Inflammatory macrophage (primary cell): ENCODE measurements around the gene RUNX2.
A peak's percentile ranks its signal among the peaks of the same experiment; 100 is the strongest.

ENCODE experiments used
- DNase-seq, 2 donors: peaks; one replicate each; pipeline ENCODE4 v3.0.0-alpha.2; 2020 to 2022

Gene RUNX2

DNA sequence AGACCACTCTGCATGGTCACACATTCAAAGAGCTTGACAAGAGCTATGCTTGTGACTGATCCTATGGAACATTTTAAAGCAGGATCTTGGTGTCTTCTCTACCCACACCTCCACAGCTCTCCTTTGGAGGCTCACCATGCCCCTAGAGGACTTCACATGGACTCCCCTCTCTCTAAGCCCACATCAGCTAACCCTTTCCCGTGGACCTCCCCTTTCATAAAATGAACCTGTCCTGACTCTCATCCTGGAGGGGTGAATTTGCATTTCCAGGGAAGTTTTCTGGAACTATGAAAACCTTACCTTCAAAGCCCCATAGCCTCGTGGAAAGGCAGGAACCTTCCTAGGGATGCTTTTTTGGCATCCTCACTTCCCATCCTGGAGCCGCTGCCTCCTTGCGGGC is 234.0 kb downstream of the RUNX2 start:
- DNase-seq: no peak

DNA sequence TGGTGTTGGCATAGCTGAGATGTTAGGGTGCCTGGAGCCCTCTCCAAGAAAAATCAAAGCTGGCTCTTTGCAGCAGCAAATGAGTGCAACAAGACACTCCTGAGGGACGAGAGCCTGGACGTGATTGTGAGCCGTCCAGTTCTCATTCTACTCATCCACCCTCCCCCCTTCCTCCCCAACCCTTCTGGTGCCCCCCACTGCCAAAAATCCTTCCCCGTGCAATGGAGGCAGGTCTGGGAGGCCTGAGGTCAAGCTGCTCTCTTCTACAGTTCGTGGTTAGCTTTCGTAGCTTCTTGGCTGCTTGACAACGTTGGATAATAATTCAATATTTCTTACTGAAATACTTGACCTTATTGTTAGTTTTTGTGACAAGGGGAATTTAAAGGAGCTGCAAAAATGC is 234.9 kb downstream of the RUNX2 start:
- no peak for DNase-seq

DNA sequence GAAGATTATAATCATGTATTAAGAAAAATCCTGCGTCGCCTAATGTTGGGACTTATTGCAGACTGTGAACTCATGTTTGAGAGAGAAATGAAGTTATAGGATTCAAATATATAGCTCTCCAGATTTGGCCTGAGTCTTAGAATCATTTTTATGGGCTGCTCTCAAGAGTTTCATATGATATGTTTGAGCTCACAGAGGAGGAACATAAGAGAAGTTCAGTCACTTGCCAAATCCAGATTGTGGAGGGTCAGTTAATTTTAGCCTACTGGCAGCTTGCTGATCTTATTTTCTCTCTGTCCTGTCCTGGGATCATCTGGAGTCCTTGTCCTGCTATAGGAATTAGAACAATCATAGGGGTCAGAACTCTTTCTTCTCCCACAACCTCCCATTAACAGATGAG is 235.7 kb downstream of the RUNX2 start:
- no peak for DNase-seq

DNA sequence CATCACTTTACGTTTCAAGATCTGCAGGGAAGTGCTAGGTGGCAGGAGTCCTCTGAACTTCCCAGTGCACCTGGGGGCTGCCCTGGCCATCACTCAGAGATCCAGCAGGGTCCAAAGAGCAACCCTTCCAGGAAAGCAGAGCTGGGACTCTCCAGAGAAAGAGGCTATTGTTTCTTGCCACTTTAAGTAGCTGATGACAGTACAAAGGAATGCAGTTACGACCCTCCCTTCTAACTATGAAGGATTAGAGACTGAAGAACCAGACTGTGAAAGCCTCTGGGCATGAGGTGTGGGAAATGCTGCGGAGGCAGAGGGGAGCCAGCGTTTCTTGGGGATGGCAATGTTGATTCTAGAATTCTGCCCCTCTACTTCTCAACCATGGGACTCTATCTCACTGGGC is 238.8 kb downstream of the RUNX2 start:
- no peak for DNase-seq

DNA sequence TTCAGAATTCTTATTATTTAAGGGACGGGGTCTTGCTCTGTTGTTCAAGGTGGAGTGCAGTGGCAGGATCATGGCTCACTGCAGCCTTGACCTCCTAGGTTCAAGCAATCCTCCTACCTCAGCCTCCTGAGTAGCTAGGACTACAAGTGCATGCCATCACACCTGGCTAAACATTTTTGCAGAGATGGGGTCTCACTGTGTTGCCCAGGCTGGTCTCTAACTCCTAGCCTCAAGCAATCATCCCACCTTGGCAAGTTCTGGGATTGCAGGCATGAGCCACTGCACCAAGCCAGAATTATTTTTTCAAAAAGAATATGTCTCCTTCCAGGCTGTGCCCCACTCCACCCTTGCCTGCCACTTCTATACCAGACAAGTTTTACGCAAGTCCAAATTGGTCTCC is 239.7 kb downstream of the RUNX2 start:
- DNase-seq: no peak

DNA sequence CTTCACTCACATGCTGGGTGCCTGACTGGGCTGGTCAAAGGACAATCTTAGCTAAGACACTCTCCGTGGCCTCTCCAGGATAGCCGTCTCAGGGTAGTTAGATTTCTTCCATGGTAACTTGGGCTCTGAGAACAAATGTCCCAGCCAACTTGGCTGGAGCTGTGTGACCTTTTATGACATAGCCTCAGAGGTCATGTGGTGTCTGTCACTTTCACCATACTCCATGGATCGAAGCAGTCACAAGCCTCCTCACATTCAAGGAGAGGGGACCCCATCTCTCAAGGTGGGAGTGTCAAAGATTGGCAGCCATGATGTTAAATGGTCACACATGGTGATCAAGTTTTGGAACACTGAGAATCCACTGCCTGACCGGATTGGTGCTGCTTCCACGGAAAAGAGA is 240.5 kb downstream of the RUNX2 start:
- DNase-seq: no peak

DNA sequence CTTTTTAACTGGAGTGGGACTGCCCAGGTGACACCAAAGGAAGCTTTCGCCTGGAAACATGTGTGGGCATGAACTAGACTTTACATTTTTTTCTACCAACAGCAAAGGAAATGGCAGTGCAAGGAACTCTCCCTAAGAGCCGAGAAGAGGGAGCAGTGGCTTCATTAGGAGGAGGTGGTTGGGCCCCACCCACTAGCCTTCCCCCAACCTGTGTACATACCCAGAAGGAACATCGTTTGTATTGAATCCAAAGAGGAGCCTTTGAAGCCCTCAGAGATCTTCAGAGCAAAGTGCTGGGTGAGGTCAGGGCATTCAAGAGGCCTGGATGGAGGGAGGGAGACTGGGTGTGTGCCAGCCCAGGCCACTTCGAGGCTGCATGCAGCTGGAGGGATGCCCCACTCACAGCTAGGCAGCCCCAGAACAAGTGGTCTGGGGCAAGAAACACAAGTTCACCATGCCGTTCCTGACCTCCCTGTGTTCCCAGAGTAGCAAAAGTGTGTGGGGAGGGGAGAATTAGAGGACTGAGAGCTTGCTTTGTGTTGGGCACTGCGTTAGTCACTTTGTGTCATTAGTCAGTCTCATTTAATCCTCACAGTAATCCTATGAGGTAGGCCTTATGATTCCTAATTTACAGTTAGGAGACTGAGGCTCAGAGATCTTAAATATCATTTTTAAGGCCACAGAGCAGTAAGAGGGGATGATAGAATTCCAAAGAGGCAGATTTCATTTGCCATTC is 241.2 kb downstream of the RUNX2 start:
- no peak for DNase-seq

DNA sequence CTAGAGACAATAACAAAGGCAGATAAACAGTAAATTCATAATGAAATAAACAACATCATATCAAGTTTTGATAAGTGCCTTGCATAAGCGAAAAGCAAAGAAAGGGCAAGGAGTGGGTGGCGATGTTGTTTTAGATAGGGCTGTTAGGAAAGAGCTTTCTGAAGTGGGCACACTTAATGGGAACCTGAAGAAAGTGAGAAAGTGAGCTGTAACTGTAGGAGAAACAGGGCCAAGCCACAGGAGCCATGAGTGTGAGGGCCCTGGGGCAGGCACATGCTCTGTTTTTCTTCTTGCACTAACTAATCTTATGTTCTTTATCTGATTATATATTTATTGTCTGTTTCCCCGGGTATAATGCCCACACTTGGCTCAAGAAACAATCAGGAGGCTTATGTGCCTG is 243.0 kb downstream of the RUNX2 start:
- DNase-seq: peak in 1 of 2 donors; percentile 13

DNA sequence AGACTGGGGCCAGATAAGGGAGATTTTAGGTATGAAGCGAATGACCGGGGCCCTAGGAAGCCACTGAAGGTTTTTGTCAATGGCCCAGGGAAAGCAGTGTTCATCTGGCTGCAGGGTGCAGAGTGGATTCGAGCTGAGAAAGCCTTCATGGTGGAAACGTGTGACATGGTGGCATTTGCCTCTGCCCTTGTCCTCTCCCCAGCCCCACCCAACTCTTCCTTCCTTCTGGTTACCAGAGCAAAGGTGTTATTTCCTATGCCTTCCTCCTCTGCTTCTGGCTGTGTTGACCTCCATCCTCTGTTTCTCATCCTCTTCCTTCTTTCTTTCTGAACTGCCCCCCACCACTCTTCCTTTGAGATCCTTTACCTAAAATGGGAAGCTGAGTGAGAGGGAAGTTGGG is 244.7 kb downstream of the RUNX2 start:
- DNase-seq: no peak

DNA sequence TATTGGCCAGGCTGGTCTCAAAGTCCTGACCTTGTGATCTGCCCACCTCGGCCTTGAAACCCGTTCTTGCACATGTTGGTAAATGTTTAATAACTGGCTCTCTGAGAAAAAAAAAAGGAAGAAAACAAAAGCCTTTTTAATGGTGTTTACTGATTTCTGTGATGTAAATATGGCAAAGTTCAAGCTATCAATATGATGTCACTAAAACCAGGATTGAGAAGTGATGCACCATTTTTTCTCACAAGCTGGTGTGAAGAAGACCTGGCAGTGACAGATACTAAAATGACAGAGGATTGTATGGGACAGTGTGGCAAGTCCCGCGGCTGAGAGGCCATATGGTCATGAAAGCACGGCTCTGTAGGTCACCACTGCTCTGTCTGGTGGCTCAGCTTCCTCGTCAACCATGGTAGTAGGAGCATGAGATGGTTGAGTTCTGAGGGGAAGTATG is 245.9 kb downstream of the RUNX2 start:
- peak; percentile 11 to 83 for DNase-seq

DNA sequence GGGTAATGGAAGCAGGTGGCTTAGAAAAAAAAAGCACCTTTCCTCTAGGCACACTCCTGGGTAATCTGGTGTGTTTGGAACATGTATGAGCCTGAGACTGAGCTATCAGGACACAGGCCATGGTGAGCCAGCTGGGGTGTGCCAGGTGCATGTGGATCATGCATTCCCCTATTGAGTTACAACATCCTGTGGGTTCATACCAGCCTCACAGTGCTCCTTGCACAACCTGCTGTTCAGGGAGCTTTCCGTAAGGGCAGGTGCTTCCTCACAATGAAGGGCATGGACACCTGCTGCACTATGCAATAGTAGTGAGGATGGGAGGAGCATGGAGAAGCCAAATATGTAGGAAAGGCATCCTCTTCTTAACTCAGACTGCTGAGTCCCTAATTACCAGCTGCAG is 246.8 kb downstream of the RUNX2 start:
- DNase-seq: no peak

DNA sequence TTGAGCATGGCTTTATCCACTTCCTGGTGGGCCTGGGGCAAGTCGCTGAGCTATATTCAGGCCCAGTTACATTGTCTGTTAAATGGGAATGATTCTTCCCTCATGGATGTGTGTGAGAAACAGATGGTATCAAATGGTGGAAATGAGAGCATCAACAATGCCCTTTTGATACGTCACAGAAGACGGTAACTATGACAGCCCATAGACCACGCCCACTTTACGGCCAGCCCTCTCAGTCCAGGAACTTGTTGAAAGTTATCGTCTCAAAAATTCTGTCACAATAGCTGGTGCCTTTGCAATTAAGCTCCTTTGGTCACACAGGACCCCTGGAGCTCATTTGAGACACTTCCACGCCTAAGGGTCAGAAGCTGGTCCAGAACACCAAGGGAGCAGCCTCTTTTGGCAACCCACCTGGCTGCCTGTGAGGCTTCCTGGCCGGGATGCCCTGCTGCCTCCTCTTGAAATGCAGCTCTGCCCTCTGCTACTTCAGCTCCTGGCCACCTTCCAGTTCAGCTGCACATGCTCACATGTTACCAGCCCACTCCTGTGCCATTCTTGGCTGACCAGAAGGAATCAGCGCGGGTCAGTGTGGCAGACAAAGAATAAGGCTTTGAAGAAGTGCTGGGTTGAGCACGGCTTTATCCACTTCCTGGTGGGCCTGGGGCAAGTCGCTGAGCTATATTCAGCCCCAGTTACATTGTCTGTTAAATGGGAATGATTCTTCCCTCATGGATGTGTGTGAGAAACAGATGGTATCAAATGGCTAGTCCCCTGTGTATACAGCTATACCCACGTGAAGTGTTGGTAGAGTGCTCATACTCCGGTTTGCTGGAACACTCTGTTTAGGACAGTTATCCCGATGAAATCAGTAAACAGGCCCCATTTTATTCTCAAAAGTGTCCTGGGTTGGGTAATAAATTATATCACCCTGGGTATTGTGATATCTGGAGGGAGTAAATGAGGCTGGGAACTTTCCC is 248.8 kb downstream of the RUNX2 start:
- DNase-seq: no peak

DNA sequence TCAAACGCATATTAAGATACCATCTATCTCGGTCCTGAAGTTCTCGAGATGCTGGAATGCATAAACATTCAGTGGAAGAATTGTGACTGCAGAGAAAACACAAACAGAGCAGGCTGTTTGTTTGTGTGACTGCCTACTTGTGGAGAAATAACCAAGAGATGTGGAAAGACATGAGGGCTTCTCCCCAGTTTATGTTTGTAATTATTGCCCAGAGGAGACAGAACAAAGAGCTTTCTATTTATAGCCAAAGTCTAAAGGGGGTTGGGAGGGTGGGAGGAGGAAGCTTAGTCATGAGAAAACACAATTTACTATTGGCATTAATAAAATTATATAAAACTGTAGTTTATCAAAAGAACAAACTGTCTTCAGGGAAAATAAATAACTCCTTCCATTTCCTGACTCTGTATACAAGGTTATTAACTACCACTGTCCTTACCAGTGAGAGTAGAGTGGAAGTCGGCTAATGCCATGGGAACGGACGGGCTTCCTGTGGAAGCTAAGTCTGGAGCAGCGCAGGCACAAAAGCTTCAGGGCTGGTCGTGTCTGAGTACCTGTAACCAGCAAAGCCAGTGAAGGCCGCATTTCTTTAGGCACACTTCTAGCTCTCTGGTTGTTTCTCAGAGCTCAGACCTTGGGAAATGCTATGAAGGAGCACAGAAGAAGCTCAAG is 249.8 kb downstream of the RUNX2 start:
- DNase-seq: no peak

DNA sequence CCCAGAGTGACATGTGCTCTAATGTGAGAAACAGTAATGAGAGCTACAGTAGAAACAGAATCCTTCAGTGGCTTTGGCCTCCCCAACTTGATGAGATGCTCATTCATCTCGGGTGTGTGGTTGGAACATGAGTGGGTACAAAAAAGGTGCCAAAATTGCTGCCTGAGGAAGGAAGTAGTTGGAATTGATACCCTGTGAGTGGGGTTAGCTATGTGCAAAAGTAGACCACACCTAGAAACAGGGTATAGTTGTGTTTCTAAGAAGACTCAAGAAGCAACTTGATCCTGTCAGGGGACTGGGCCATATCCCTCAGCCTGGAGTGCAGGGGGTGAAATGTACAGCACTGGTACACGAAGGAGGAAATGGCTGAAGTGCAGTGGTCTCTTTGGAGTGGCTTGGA is 256.0 kb downstream of the RUNX2 start:
- no peak for DNase-seq

DNA sequence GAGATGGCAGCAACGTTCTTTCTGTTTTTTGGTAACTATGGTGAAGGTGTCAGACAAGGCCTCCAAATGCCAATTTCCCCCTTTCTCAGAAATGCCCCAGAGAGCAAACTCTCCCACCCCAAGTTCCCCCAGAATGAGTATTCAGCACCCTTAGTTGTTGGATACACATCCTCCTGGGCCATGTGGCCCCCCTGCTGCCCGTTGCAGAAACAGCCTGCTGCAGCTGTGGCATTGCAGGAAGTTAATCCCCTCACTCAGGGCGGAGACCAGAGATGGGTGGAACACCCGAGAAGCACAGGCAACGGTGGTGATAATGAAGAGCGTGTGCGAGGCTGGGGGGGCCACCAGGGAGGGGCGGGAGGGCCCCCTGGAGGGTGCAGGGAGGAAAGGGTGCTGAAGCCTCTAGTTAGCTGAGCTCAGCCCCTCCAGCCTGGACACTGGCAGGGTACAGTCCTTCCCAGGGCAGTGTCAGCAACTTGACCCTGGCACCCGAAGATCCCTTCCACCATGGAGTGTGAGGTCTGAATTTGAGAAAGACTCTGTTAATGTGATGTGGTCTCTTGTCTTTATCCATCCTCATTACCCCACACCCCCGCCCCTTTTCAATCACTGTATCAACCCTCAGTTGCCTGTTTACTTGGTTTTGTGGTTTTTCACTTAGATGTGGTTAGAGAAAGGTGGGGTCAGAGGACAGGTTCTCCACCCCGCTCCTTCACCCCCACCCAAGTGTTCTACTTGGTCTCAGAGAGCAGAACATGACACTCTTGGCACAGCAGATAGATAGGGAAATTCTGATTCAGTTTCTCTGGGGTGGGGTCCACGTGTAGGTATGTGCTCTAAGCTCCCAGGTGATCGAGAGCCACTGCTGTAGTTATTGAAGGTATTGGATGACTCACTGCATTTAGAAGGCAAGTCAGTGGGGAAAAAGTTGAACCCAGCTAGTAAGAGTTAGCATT is 258.4 kb downstream of the RUNX2 start:
- DNase-seq: no peak

DNA sequence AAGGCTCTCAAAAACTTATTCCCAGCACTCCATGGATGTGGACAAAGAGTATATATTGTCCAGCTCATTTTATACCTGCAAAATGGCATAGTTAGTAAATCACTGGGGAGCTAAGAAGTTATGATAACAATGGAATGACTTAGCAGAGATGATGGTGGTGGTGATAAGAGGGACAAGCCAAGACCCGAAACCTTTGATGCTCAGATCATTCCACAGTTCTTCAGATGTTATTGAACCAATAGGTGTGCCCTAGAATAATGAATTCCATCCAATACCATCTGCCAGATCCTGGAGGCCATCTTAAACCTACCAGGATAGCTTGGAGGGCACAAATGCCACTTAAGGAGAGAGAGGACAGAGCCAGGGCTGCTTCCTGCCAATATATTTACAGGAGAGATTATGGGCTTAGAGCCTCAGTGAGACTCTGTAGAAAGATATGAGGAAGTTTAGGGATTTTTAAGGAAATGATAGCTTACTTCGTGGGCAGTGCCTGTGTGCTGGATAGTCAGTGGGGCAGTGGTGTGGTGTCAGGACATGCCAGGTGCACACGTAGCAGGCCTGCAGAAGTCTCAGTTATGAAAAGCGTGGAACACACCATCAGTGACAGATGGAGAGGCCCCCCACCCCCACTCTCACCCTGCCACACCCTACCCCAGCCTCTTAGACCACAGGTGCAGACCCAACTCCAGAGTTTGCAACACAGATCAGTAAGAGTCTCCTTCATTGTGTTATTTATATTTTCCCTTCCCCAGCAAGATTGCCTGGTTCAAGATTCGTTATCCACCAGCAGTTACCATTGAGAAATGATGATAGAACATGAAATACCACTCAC is 259.3 kb downstream of the RUNX2 start:
- no peak for DNase-seq

DNA sequence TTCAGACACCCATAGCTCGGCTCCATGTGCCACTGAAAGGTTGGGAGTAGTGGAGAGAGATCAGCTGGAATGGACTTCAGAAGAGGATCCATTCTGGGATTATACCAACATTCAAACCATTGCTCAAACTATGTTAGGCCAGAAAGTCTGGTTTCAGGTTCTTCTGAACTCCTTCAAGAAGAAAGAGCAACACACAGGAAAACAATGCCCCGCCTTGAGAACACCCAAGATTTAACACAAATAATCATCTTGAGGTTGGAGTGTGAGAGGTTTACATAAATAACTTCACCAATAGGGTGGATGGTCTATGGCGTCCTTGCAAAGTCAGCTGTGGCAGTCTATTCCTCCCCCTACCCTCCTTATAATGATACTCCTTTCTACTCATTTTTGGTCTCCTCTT is 261.2 kb downstream of the RUNX2 start:
- DNase-seq: no peak

DNA sequence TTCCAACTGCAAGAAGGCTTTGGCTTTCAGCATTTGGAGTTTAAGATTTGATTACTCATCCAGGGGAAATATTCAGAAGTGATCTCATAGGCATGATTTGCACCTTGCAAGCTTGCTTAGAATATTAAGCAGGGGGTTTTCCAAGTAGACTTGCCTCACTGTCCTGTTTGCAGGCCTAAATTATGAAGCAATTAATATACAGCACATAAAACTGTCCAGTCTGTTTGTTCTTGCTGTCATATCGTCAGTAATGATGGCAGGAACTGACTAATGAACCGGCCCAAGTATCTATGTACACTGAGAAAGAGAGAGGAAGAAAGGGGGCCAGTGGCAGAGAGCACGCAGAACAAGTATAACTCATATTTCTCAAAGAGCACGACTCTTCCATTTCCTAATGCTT is 262.1 kb downstream of the RUNX2 start:
- DNase-seq: peak in 1 of 2 donors; percentile 26

DNA sequence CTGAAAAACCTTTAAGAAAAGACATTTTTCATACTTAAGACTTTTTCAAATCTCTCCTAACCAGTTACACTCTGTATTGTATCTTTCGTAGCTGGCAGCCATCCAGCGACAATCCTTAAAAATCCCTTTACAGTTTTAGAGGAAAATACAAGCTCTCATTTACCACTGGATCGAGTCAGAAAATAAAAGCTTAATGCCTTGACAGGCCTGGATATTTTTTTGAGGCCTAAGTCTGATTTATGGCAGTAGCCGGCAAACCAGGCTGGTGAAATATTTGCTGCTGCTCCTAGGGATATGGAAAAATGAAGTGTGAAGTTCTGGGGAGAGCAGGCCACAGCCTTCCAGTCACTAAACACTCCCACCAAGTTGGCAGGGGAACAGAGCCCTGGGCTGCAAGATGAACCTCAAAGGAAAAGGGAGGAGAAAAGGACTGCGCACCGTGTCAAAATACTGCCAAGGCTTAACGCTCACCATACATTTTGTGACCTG is 262.6 kb downstream of the RUNX2 start:
- DNase-seq: no peak

DNA sequence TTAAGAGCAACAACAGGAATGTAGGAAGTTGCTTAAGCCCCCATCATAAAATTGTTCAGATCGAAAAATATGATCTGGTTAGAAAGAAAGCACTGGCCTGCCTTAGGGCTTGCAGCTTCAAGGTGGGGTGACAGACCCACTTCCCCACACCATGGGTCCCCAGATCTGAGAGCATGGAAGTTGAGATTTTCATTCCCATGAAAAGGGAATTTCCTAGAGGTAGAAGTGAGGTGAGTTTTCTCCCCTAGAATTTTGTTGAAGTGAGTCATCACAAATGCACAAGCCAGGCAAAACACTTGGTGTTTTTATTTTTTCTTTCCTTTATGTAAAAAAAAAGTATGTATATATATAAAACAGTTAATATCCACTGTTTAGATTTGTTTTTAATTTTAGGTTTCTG is 263.2 kb downstream of the RUNX2 start:
- no peak for DNase-seq

DNA sequence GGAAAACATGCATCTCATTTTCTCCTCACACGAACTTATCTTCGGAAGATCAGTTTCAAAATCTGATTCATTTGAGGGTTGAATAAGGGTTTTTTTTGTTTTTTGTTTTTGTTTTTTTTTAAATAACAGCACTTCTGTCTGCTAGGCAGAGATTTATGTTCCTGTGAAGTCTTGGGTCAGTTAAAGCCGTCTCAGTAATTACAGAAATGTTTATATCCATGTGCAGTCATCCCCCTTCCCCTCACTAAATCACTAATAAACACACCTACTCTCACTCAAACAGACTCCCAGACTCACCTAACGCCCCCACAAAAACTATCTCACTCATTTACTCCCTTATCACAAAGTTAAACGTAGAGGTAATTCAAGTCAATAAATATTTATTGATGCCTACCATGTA is 263.8 kb downstream of the RUNX2 start:
- DNase-seq: no peak
